G401 (cell line): ENCODE measurements around the gene LRP10. TPM values are rescaled to one million over a fixed set of nuclear protein-coding genes. Genes with fewer than 3 reads are reported as not detected.
"Not testable (repeated sequence)": the region's sequence is repeated elsewhere in the genome, so short reads cannot be mapped to it uniquely, and the experiment has no call there.

ENCODE experiments used
- DNase-seq: peaks from one replicate; pipeline ENCODE4 v3.0.0-alpha.2; 2015; ENCODE audit warnings: low spot score
- in situ Hi-C: cut with HindIII; loops from 2 replicates; pipeline ENCODE4 v1.10.0; 2016; ENCODE audit warnings: low sequenced_read_pairs, mixed read lengths
- total RNA-seq: library from RNA; depleted of rRNA; stranded (reverse); fragments of >200 nt; shearing (Covaris generic); gene quantifications from 2 replicates; pipeline ENCODE4 v1.2.3, GENCODE V29; 2014; rRNA removed

Gene LRP10
- total RNA-seq, result 37.1 and 41.5 TPM in 2 replicates

- in situ Hi-C loops, result no loop called here
- peak; percentile 71 for DNase-seq
Observed at GRCh38 chr14:22871224-22872032, at the start of gene LRP10. LRP10 (plus strand) TSS chr14:22871740; CDS start chr14:22872304, 564 bp downstream.

- in situ Hi-C loops, result no loop called here
Observed at GRCh38 chr14:22822016-22822570, 49.4 kb upstream of the LRP10 start.

GRCh38 chr14:22822571-22823098, 48.9 kb upstream of the LRP10 start:
- DNase-seq, result peak; percentile 67
- in situ Hi-C loops, result no loop called here

More at GRCh38 chr14:22822016-22822570, 49.4 kb upstream of the LRP10 start:
- no peak for DNase-seq

- no peak for DNase-seq
- in situ Hi-C loops, result no loop called here
Observed at GRCh38 chr14:22824711-22825359, 46.7 kb upstream of the LRP10 start.

- DNase-seq, in situ Hi-C loops: not testable (repeated sequence)
Observed at GRCh38 chr14:22829076-22829660, 42.4 kb upstream of the LRP10 start.

GRCh38 chr14:22829661-22830442, 41.7 kb upstream of the LRP10 start, which contains the start of gene MRPL52:
MRPL52 (plus strand) TSS chr14:22829887; CDS start chr14:22829913, 26 bp downstream.
- in situ Hi-C loops, result no loop called here
- peak; percentile 94 for DNase-seq

GRCh38 chr14:22830443-22831010, 41.0 kb upstream of the LRP10 start:
- no peak for DNase-seq
- in situ Hi-C loops, result no loop called here

GRCh38 chr14:22835505-22835904, 36.0 kb upstream of the LRP10 start:
- in situ Hi-C loops, result no loop called here
- no peak for DNase-seq

GRCh38 chr14:22836301-22837113, 35.0 kb upstream of the LRP10 start, which contains the start of gene MMP14:
MMP14 (plus strand) TSS chr14:22836585; CDS start chr14:22836818, 233 bp downstream.
- in situ Hi-C loops, result no loop called here
- DNase-seq, result peak; percentile 63

- no peak for DNase-seq
- in situ Hi-C loops, result no loop called here
Observed at GRCh38 chr14:22837114-22837749, 34.3 kb upstream of the LRP10 start.

GRCh38 chr14:22837750-22838538, 33.6 kb upstream of the LRP10 start:
- in situ Hi-C loops, result no loop called here
- DNase-seq, result no peak

- in situ Hi-C loops, result no loop called here
- DNase-seq, result no peak
Observed at GRCh38 chr14:22838631-22839041, 32.9 kb upstream of the LRP10 start.

GRCh38 chr14:22839159-22839779, 32.3 kb upstream of the LRP10 start:
- DNase-seq, result no peak
- in situ Hi-C loops, result no loop called here

- no peak for DNase-seq
- in situ Hi-C loops, result no loop called here
Observed at GRCh38 chr14:22841311-22841710, 30.2 kb upstream of the LRP10 start.

- in situ Hi-C loops, result no loop called here
- no peak for DNase-seq
Observed at GRCh38 chr14:22841769-22842168, 29.8 kb upstream of the LRP10 start.
